Smooth muscle cell (in vitro differentiated cells): ENCODE data around the gene C4BPA. TPM values are rescaled to one million over a fixed set of nuclear protein-coding genes. Genes with fewer than 3 reads are reported as not detected.

Source experiments
- DNase-seq: peaks from one replicate; lab custom pipeline; 2025; ENCODE audit not compliant: unreplicated experiment; lab: John Stamatoyannopoulos, UW
- H2AFZ ChIP-seq: fragments of 200-600 bp; sonication (generic); 2 replicates; pipeline ENCODE4 v1.6.0; 2016; ENCODE audit warnings: antibody characterized with exemption, low read depth, mild to moderate bottlenecking
- H3F3A ChIP-seq: fragments of 200-600 bp; sonication (generic); 2 replicates; pipeline ENCODE4 v1.6.0; 2017; ENCODE audit warnings: antibody characterized with exemption, low read depth
- H3K27ac ChIP-seq: fragments of 200-600 bp; sonication (generic); 2 replicates; pipeline ENCODE4 v1.5.1; 2016; ENCODE audit warnings: low read depth, mild to moderate bottlenecking
- H3K27me3 ChIP-seq: fragments of 200-600 bp; sonication (generic); 2 replicates; pipeline ENCODE4 v1.6.1; 2016; ENCODE audit warnings: low read depth, mild to moderate bottlenecking
- H3K36me3 ChIP-seq: fragments of 200-600 bp; sonication (generic); 2 replicates; pipeline ENCODE4 v1.5.1; 2016; ENCODE audit warnings: low read depth
- H3K4me1 ChIP-seq: fragments of 200-600 bp; sonication (generic); 2 replicates; pipeline ENCODE4 v1.5.1; 2016; ENCODE audit warnings: low read depth
- H3K4me2 ChIP-seq: fragments of 200-600 bp; sonication (generic); 2 replicates; pipeline ENCODE4 v1.6.0; 2016; ENCODE audit warnings: mild to moderate bottlenecking
- H3K4me3 ChIP-seq: fragments of 200-600 bp; sonication (generic); 2 replicates; pipeline ENCODE4 v1.5.1; 2016; ENCODE audit warnings: mild to moderate bottlenecking
- H3K79me2 ChIP-seq: fragments of 200-600 bp; sonication (generic); 2 replicates; pipeline ENCODE4 v1.6.0; 2016; ENCODE audit warnings: low read depth, mild to moderate bottlenecking
- H3K9ac ChIP-seq: fragments of 200-600 bp; sonication (generic); 2 replicates; pipeline ENCODE4 v1.6.0; 2016; ENCODE audit warnings: low read depth
- H3K9me3 ChIP-seq: fragments of 200-600 bp; sonication (generic); replicated peaks from 2 replicates; pipeline ENCODE4 v1.5.1; 2016; ENCODE audit warnings: low read depth
- H4K20me1 ChIP-seq: fragments of 200-600 bp; sonication (generic); 2 replicates; pipeline ENCODE4 v1.6.0; 2016; ENCODE audit warnings: low read depth
- CTCF ChIP-seq: fragments of 200-600 bp; sonication (generic); IDR thresholded peaks from 2 replicates; pipeline ENCODE4 v1.5.1; 2017; ENCODE audit warnings: borderline replicate concordance, mild to moderate bottlenecking, antibody characterized with exemption; ENCODE audit not compliant: insufficient read depth, poor library complexity, severe bottlenecking
- WGBS: methylation state at CpG from one replicate; pipeline ENCODE4 v1.1.7; 2016; ENCODE audit warnings: low lambda C conversion rate; 5-methylcytosine and 5-hydroxymethylcytosine counted together
- polyA plus RNA-seq: library from polyadenylated mRNA; unstranded; fragments of >200 nt; fragmentation: Nextera tagmentation; extraction: Ambion mirVana; gene quantifications from 2 replicates; pipeline ENCODE4 v1.2.1, GENCODE V29; 2016
- total RNA-seq: library from RNA; depleted of rRNA; stranded (reverse); fragments of >200 nt; gene quantifications from 2 replicates; pipeline ENCODE4 v1.2.3, GENCODE V29; 2014

Gene C4BPA
- total and polyA plus RNA-seq, 2 experiments from 2014 or later: not detected

GRCh38 chr1:207078578-207079132, 25.4 kb upstream of the C4BPA start:
- H2AFZ ChIP-seq: no peak overlapping the region
- no peaks in the 10 kb centered on the region for H3K36me3 ChIP-seq
- H3K4me2 ChIP-seq: no peak overlapping the region
- H3K4me3 ChIP-seq: no peak overlapping the region
- no peaks in the 10 kb centered on the region for H3K9me3 ChIP-seq
- H3K27me3 ChIP-seq: no peaks in the 10 kb centered on the region
- no peak for TF ChIP-seq CTCF
- WGBS: 89% methylated on average over 11 of the region's 11 CpGs
- no peaks in the 10 kb centered on the region for H3K79me2 ChIP-seq
- no peak overlapping the region for H3K9ac ChIP-seq
- no peaks in the 10 kb centered on the region for H3K4me1 ChIP-seq
- no peaks in the 10 kb centered on the region for H4K20me1 ChIP-seq
- no peak for DNase-seq
- no peaks in the 10 kb centered on the region for H3F3A ChIP-seq
- H3K27ac ChIP-seq: no peak overlapping the region

- no peaks in the 10 kb centered on the region for H3K27me3 ChIP-seq
- no peak overlapping the region for H3K27ac ChIP-seq
- no peak overlapping the region for H2AFZ ChIP-seq
- no peak overlapping the region for H3K9ac ChIP-seq
- H4K20me1 ChIP-seq: no peaks in the 10 kb centered on the region
- H3K79me2 ChIP-seq: no peaks in the 10 kb centered on the region
- no peak overlapping the region for H3K4me3 ChIP-seq
- DNase-seq: no peak
- TF ChIP-seq CTCF: no peak
- WGBS: 92% methylated on average over 6 of the region's 6 CpGs
- no peaks in the 10 kb centered on the region for H3K9me3 ChIP-seq
- H3K4me2 ChIP-seq: no peak overlapping the region
- H3F3A ChIP-seq: peaks cover 7% of the 10 kb centered on the region
- H3K36me3 ChIP-seq: no peaks in the 10 kb centered on the region
- H3K4me1 ChIP-seq: peaks cover 8% of the 10 kb centered on the region
These were observed 24.3 kb upstream of the C4BPA start for GRCh38 chr1:207079706-207080241.

- Histone ChIP-seq H3F3A (peaks cover 7% of the 10 kb centered on the region), H3K9ac (no peak overlapping the region), H3K4me2 (no peak overlapping the region), H3K4me3 (no peak overlapping the region), H3K79me2 (no peaks in the 10 kb centered on the region), H4K20me1 (no peaks in the 10 kb centered on the region), H3K36me3 (no peaks in the 10 kb centered on the region), H3K9me3 (no peaks in the 10 kb centered on the region), H2AFZ (no peak overlapping the region), H3K27me3 (no peaks in the 10 kb centered on the region), H3K4me1 (peaks cover 8% of the 10 kb centered on the region), H3K27ac (no peak overlapping the region)
- DNase-seq: no peak
- TF ChIP-seq CTCF: no peak
- WGBS: 87% methylated on average over 2 of the region's 2 CpGs
These were observed 22.9 kb upstream of the C4BPA start for GRCh38 chr1:207081088-207081487.

GRCh38 chr1:207081806-207082205, 22.2 kb upstream of the C4BPA start:
- Histone ChIP-seq H3K9ac (no peak overlapping the region), H3F3A (peaks cover 7% of the 10 kb centered on the region), H2AFZ (no peak overlapping the region), H3K4me1 (peaks cover 8% of the 10 kb centered on the region), H3K4me3 (no peak overlapping the region), H3K79me2 (no peaks in the 10 kb centered on the region), H3K9me3 (no peaks in the 10 kb centered on the region), H3K27ac (no peak overlapping the region), H3K36me3 (no peaks in the 10 kb centered on the region), H3K27me3 (no peaks in the 10 kb centered on the region), H4K20me1 (no peaks in the 10 kb centered on the region), H3K4me2 (no peak overlapping the region)
- no peak for TF ChIP-seq CTCF
- WGBS: 92% methylated on average over 2 of the region's 2 CpGs
- no peak for DNase-seq
